Cardiac muscle cell (in vitro differentiated cells and primary cell): Measurements from ENCODE around the gene ASCC1. TPM values are rescaled to one million over a fixed set of nuclear protein-coding genes. Genes with fewer than 3 reads are reported as not detected.

Experiments used
- DNase-seq, 2 donors: peaks; one replicate each; pipeline versions ENCODE4 v3.0.0 to v3.0.0-alpha.2; 2010 to 2017; ENCODE audit warnings: low read depth in 1 of 2, low spot score in 1 of 2
- H3K27ac ChIP-seq: fragments of 200-600 bp; sonication (generic); 2 replicates; pipeline ENCODE4 v1.5.1; 2016
- H3K27me3 ChIP-seq: fragments of 200-600 bp; sonication (generic); 2 replicates; pipeline ENCODE4 v1.6.0; 2016; ENCODE audit warnings: control low read depth
- H3K36me3 ChIP-seq: fragments of 200-600 bp; sonication (generic); 2 replicates; pipeline ENCODE4 v1.5.1; 2016; ENCODE audit warnings: control low read depth
- H3K4me1 ChIP-seq: fragments of 200-600 bp; sonication (generic); 2 replicates; pipeline ENCODE4 v1.8.1; 2017; ENCODE audit warnings: low read depth, mild to moderate bottlenecking, mixed run types
- H3K4me3 ChIP-seq: fragments of 200-600 bp; sonication (generic); 2 replicates; pipeline ENCODE4 v1.5.1; 2016; ENCODE audit warnings: mild to moderate bottlenecking
- H3K9me3 ChIP-seq: fragments of 200-600 bp; sonication (generic); 2 replicates; pipeline ENCODE4 v1.5.1; 2017; ENCODE audit warnings: low read depth, mild to moderate bottlenecking, control low read depth
- CTCF ChIP-seq: IDR thresholded peaks from 2 replicates; pipeline ENCODE4 v1.5.1; 2012; ENCODE audit warnings: low read depth, mild to moderate bottlenecking, low read length
- polyA plus RNA-seq: library from polyadenylated mRNA; unstranded; fragments of >200 nt; fragmentation: Nextera tagmentation; extraction: Ambion mirVana; gene quantifications from 2 replicates; pipeline ENCODE4 v1.2.1, GENCODE V29; 2016
- total RNA-seq: library from RNA; depleted of rRNA; stranded (reverse); fragments of >200 nt; gene quantifications from 2 replicates; pipeline ENCODE4 v1.2.3, GENCODE V29; 2016

The ASCC1 gene
- total and polyA plus RNA-seq, 2 experiments from 2014 or later, result 41.3 to 58.4 TPM

DNA sequence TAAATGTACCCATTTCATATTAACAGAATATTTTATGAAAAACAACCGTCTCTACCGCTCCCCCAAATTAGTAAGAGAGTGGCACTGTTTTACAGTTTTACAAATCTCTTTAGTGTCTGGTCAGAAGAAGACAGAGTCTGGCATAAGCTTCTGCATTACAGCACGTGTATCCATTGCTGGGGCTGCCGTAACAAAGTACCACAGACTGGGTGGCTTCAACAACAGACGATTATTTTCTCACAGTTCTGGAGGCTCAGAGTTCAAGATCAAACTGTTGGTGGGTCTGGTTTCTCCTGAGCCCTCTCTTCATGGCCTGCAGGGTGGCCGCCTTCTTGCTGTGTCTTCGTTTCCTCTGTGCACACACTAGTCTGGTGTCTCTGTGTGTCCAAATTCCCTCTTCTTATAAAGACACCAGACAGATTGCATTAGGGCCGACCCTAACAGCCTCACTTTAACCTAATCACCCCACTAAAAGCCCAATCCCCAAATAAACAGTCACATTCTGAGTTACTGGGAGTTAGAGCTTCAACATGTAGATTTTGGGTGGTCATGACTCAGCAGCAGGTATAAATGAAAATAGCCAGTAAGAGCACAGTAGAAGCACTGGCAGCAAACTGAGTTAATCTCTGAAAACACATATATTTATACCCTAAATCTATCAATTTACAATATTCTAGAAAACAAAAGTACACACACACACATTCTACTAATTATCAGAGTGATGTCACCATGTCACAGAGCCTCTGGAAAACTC, 123.7 kb downstream of the ASCC1 start:
- H3K27me3 ChIP-seq, result peaks cover 32% of the 10 kb centered on the region
- H3K27ac ChIP-seq, result no peak overlapping the region

DNA sequence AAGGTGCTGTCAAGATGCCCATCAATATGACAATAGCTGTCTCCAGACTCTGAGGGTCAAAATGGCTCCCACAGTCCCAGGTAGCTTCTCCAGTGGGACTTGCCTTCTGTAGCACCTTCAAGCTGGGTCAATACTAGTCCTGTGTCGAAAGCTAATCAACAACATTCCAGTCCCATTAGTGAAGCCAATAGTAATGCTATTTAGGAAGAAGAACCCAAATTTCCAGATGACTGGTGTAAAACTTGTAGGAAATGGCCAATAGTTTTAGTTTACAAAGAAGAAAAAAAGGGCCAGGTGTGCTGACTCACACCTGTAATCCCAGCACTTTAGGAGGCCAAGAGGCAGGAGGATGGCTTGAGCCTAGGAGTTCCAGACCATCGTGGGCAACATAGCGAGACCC, 125.8 kb downstream of the ASCC1 start:
- no peaks in the 10 kb centered on the region for H3K9me3 ChIP-seq
- H3K4me1 ChIP-seq, result peaks cover 14% of the 10 kb centered on the region
- H3K4me3 ChIP-seq, result no peak overlapping the region
- TF ChIP-seq CTCF, result no peak
- no peaks in the 10 kb centered on the region for H3K36me3 ChIP-seq
- no peak for DNase-seq
- H3K27ac ChIP-seq, result no peak overlapping the region
- peaks cover 52% of the 10 kb centered on the region for H3K27me3 ChIP-seq

More for the DNA sequence above, 123.7 kb downstream of the ASCC1 start:
- H3K36me3 ChIP-seq, result no peaks in the 10 kb centered on the region
- no peak for DNase-seq
- no peak overlapping the region for H3K4me3 ChIP-seq
- H3K9me3 ChIP-seq, result no peaks in the 10 kb centered on the region
- H3K4me1 ChIP-seq, result peaks cover 22% of the 10 kb centered on the region
- TF ChIP-seq CTCF, result no peak

GRCh38 chr10:72089618-72090017, 126.5 kb downstream of the ASCC1 start:
- Histone ChIP-seq H3K4me3 (no peak overlapping the region), H3K27ac (no peak overlapping the region), H3K9me3 (no peaks in the 10 kb centered on the region), H3K27me3 (peaks cover 59% of the 10 kb centered on the region), H3K36me3 (no peaks in the 10 kb centered on the region), H3K4me1 (peaks cover 14% of the 10 kb centered on the region)
- DNase-seq, result no peak
- no peak for TF ChIP-seq CTCF

- Histone ChIP-seq H3K36me3 (no peaks in the 10 kb centered on the region), H3K4me3 (no peak overlapping the region), H3K9me3 (no peaks in the 10 kb centered on the region), H3K4me1 (peaks cover 14% of the 10 kb centered on the region), H3K27me3 (peaks cover 64% of the 10 kb centered on the region), H3K27ac (no peak overlapping the region)
- peak in 1 of 2 donors; percentile 49 for DNase-seq
- TF ChIP-seq CTCF, result no peak
Measured at GRCh38 chr10:72088889-72089575, 127.0 kb downstream of the ASCC1 start.

DNA sequence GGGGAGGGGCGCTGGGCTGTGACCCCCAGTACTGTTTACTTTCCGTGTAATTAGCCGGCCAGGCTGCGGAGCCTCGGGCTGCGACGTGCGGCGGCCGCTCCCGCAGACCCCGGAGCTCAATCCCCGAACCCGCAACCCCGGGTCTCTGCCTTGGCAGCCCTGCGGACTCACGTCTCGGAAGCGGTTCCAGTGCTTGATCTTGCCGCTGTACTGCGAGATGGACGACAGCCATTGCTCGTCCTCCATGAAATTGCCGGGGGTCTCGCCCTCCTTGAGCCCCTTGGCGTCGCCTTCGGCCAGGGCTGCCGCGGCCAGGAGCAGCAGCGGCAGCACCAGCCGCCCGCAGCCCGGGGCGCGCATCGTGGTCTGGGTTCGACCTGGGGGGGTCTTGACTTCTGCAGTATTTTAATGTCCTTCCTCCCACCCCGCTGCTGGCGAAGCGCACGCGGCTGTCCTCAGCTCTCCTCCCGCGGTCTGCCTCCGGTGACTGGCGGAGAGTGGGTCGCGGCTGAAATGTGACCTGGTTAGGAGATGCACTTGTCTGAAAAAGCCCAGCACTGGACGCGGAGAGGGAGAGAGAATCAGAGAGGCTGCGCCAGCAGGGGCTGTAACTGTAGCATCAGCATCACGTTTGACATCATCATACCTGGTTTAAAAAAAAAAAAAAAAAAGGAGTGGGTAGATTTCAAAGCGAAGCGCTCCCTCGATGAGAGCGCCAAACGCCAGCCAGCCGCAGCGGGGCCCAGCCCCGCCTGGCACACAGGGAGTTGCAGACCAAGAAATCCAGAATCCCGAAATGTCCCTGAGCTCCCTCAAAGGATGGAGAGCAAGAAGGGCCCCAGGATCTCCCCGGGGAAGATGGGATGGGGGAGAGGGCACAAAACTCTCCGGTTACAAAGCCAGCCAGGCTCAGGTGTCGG, 127.8 kb downstream of the ASCC1 start, which contains the start of gene SPOCK2:
SPOCK2 (minus strand) TSS at position 583 of the 920 bp plus-strand sequence; CDS start at position 360, 223 bp downstream.
- Histone ChIP-seq H3K4me3 (peak within 1 kb of the TSS; percentile 35), H3K27me3 (peaks cover 64% of the 10 kb centered on the region), H3K9me3 (no peaks in the 10 kb centered on the region), H3K4me1 (peaks cover 14% of the 10 kb centered on the region), H3K27ac (no peak within 1 kb of the TSS), H3K36me3 (no peaks in the 10 kb centered on the region)
- peak in 1 of 2 donors; percentile 20 for DNase-seq
- TF ChIP-seq CTCF, result no peak
